Activated T-helper 2 cell treated with anti-CD3 and anti-CD28 coated beads, Interferon-gamma antibody, Interleukin-2, Interleukin-4, amounts not matched to agents 10 μg/mL and 5 μg/mL and 100 μg/mL, durations not matched to agents 14 hours and 24 hours and 36 hours (primary cell): ENCODE data around the gene ATG16L2. TPM values are rescaled to one million over a fixed set of nuclear protein-coding genes. Genes with fewer than 3 reads are reported as not detected.
"Not testable (repeated sequence)": the region's sequence is repeated elsewhere in the genome, so short reads cannot be mapped to it uniquely, and the experiment has no call there.

Experiments
- DNase-seq: peaks from one replicate; pipeline ENCODE4 v3.0.0; 2021; ENCODE audit warnings: low spot score
- H3K27ac Mint-ChIP-seq: one replicate; pipeline ENCODE4 v1.8.0; 2021; ENCODE audit warnings: mixed read lengths
- H3K27me3 Mint-ChIP-seq: one replicate; pipeline ENCODE4 v1.8.0; 2021; ENCODE audit warnings: low read depth, mixed read lengths
- H3K36me3 Mint-ChIP-seq: one replicate; pipeline ENCODE4 v1.8.0; 2021; ENCODE audit warnings: low read depth, mixed read lengths
- H3K4me1 Mint-ChIP-seq: one replicate; pipeline ENCODE4 v1.8.0; 2021; ENCODE audit warnings: low read depth, mixed read lengths
- H3K4me3 Mint-ChIP-seq: one replicate; pipeline ENCODE4 v1.8.0; 2021; ENCODE audit warnings: low read depth, mild to moderate bottlenecking, moderate library complexity, mixed read lengths
- H3K9me3 Mint-ChIP-seq: one replicate; pipeline ENCODE4 v1.8.0; 2021; ENCODE audit warnings: mixed read lengths
- intact Hi-C: fragments of 100-400 bp; cut with micrococcal nuclease; formaldehyde crosslinking; loops from one replicate; pipeline ENCODE4 v1.15.1; 2023
- total RNA-seq: library from RNA; stranded (reverse); gene quantifications from 2 replicates; pipeline ENCODE4 v1.2.3, GENCODE V29; 2022

The ATG16L2 gene
- total RNA-seq, 1 donor from 2014 or later, result 87.1 TPM

DNA sequence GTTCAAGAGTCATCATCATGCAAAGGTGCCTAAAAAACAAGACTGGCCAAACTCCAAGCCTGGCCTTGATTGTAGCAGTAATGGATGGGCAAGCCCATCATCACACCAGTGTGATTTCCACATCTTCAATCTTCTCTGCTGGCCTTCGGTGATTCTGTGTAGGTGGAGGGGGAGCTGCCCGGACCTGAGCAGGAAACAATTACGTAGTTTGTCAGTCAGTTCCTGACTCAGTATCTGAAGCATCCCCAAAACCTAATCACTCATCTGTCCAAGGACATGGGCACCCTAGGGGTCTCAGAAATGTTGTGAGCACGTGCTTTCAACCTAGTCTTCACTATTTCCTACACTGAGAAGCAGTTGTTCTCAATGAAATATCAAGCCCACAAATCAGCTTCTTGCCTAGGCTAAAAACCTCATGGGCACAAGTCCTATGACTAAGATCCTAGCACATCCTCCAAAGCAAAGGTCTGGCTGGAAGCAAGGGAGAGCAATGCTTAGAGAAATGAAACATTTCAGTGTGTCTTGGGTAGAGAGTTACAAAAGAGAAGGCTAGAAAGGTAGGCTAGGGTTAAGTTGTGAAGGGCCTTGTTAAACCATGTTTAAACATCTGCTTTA lies 24.6 kb downstream of the ATG16L2 start:
- Mint-ChIP-seq H3K27ac (no peak overlapping the region), H3K9me3 (no peaks in the 10 kb centered on the region), H3K27me3 (no peaks in the 10 kb centered on the region), H3K36me3 (peaks cover 49% of the 10 kb centered on the region), H3K4me1 (peaks cover 32% of the 10 kb centered on the region), H3K4me3 (no peak overlapping the region)
- no peak for DNase-seq
- intact Hi-C loops, result no loop called here

- H3K27me3 Mint-ChIP-seq, result no peaks in the 10 kb centered on the region
- H3K9me3 Mint-ChIP-seq, result no peaks in the 10 kb centered on the region
- no peak overlapping the region for H3K27ac Mint-ChIP-seq
- peaks cover 24% of the 10 kb centered on the region for H3K4me1 Mint-ChIP-seq
- H3K4me3 Mint-ChIP-seq, result no peak overlapping the region
- DNase-seq, result no peak
- intact Hi-C loops, result no loop called here
- peaks cover 51% of the 10 kb centered on the region for H3K36me3 Mint-ChIP-seq
These were observed 26.6 kb downstream of the ATG16L2 start for GRCh38 chr11:72840780-72841179.

DNA sequence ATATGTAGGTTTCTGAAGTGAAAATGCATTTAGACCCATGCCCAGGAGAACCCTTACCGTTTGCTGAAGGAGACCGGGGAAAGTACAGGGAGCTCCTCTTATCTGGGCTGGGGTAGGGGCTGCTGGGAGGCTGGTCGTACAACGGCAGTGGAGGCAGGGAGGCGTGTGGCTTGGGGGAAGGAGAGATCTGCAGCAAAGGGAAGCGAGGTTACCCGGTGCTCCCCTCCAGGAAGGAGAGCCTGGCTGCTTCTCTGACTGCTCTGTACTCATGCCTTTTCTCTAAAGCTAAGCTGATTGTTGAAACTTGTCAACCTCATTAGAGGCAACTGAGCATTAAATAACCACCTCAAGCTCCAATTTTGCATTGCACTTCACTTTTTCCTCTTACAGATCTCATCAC lies 27.2 kb downstream of the ATG16L2 start:
- no peak overlapping the region for H3K4me3 Mint-ChIP-seq
- peaks cover 24% of the 10 kb centered on the region for H3K4me1 Mint-ChIP-seq
- no peaks in the 10 kb centered on the region for H3K27me3 Mint-ChIP-seq
- DNase-seq, result no peak
- intact Hi-C loops, result no loop called here
- no peaks in the 10 kb centered on the region for H3K9me3 Mint-ChIP-seq
- H3K36me3 Mint-ChIP-seq, result peaks cover 51% of the 10 kb centered on the region
- no peak overlapping the region for H3K27ac Mint-ChIP-seq

DNA sequence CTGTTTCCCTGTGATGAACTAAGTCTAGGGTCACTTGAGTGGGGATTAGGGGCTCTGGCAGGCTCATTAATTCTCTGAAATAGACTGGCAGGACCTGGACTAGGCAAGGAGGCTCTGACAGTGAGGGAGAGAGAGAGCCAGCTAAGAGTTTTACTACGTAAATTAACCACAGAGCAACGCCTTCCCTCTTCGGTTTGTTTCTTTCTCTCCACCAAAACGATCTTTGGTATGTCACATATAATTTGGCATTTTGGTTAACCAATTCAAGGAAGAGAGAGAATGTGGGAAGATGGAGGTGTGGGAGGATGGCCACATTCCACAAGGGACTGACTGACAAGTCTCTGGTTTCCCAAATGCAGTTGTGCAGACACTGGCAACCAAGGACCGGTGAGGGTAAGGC lies 27.9 kb downstream of the ATG16L2 start:
- no peak overlapping the region for H3K4me3 Mint-ChIP-seq
- no peak overlapping the region for H3K27ac Mint-ChIP-seq
- H3K9me3 Mint-ChIP-seq, result no peaks in the 10 kb centered on the region
- intact Hi-C loops, result no loop called here
- H3K4me1 Mint-ChIP-seq, result peaks cover 24% of the 10 kb centered on the region
- no peak for DNase-seq
- H3K27me3 Mint-ChIP-seq, result no peaks in the 10 kb centered on the region
- peaks cover 50% of the 10 kb centered on the region for H3K36me3 Mint-ChIP-seq

- Mint-ChIP-seq H3K4me3 (no peak overlapping the region), H3K9me3 (no peaks in the 10 kb centered on the region), H3K27me3 (no peaks in the 10 kb centered on the region), H3K27ac (no peak overlapping the region), H3K4me1 (peaks cover 21% of the 10 kb centered on the region), H3K36me3 (peaks cover 49% of the 10 kb centered on the region)
- DNase-seq, result no peak
- intact Hi-C loops, result no loop called here
These were observed 28.6 kb downstream of the ATG16L2 start for GRCh38 chr11:72842653-72843330.

- peaks cover 12% of the 10 kb centered on the region for H3K4me1 Mint-ChIP-seq
- peaks cover 36% of the 10 kb centered on the region for H3K36me3 Mint-ChIP-seq
- intact Hi-C loops, result no loop called here
- no peaks in the 10 kb centered on the region for H3K9me3 Mint-ChIP-seq
- DNase-seq, result no peak
- H3K27ac Mint-ChIP-seq, result no peak overlapping the region
- no peaks in the 10 kb centered on the region for H3K27me3 Mint-ChIP-seq
- H3K4me3 Mint-ChIP-seq, result no peak overlapping the region
These were observed 30.1 kb downstream of the ATG16L2 start for GRCh38 chr11:72844356-72844755.

- Mint-ChIP-seq H3K4me1 (peaks cover 9% of the 10 kb centered on the region), H3K36me3 (peaks cover 10% of the 10 kb centered on the region), H3K4me3 (no peak overlapping the region), H3K27ac (no peak overlapping the region), H3K27me3 (no peaks in the 10 kb centered on the region), H3K9me3 (no peaks in the 10 kb centered on the region)
- no peak for DNase-seq
- intact Hi-C loops, result no loop called here
These were observed 34.7 kb downstream of the ATG16L2 start for GRCh38 chr11:72848846-72849466.

GRCh38 chr11:72850832-72851231 lies 36.6 kb downstream of the ATG16L2 start:
- DNase-seq, result no peak
- peaks cover 7% of the 10 kb centered on the region for H3K4me1 Mint-ChIP-seq
- no peaks in the 10 kb centered on the region for H3K27me3 Mint-ChIP-seq
- no peak overlapping the region for H3K4me3 Mint-ChIP-seq
- H3K36me3 Mint-ChIP-seq, result peaks cover 3% of the 10 kb centered on the region
- no peak overlapping the region for H3K27ac Mint-ChIP-seq
- H3K9me3 Mint-ChIP-seq, result no peaks in the 10 kb centered on the region
- intact Hi-C loops, result no loop called here

- H3K27ac Mint-ChIP-seq, result no peak overlapping the region
- no peak for DNase-seq
These were observed 37.5 kb downstream of the ATG16L2 start for GRCh38 chr11:72851726-72852125.

GRCh38 chr11:72856065-72856464 lies 41.9 kb downstream of the ATG16L2 start:
- peaks cover 4% of the 10 kb centered on the region for H3K36me3 Mint-ChIP-seq
- H3K4me1 Mint-ChIP-seq, result peaks cover 2% of the 10 kb centered on the region
- H3K4me3 Mint-ChIP-seq, result no peak overlapping the region
- intact Hi-C loops, result no loop called here
- DNase-seq, result no peak
- H3K9me3 Mint-ChIP-seq, result no peaks in the 10 kb centered on the region
- H3K27ac Mint-ChIP-seq, result no peak overlapping the region
- no peaks in the 10 kb centered on the region for H3K27me3 Mint-ChIP-seq

More at GRCh38 chr11:72851726-72852125, 37.5 kb downstream of the ATG16L2 start:
- H3K4me1 Mint-ChIP-seq, result peaks cover 7% of the 10 kb centered on the region
- H3K4me3 Mint-ChIP-seq, result no peak overlapping the region
- peaks cover 3% of the 10 kb centered on the region for H3K36me3 Mint-ChIP-seq
- no peaks in the 10 kb centered on the region for H3K9me3 Mint-ChIP-seq
- intact Hi-C loops, result no loop called here
- no peaks in the 10 kb centered on the region for H3K27me3 Mint-ChIP-seq

- no peak for DNase-seq
- Mint-ChIP-seq H3K27me3 (no peaks in the 10 kb centered on the region), H3K9me3 (no peaks in the 10 kb centered on the region), H3K36me3 (peaks cover 4% of the 10 kb centered on the region), H3K4me1 (no peaks in the 10 kb centered on the region), H3K4me3 (no peak overlapping the region), H3K27ac (no peak overlapping the region)
- intact Hi-C loops, result no loop called here
These were observed 42.5 kb downstream of the ATG16L2 start for GRCh38 chr11:72856551-72857345.

DNA sequence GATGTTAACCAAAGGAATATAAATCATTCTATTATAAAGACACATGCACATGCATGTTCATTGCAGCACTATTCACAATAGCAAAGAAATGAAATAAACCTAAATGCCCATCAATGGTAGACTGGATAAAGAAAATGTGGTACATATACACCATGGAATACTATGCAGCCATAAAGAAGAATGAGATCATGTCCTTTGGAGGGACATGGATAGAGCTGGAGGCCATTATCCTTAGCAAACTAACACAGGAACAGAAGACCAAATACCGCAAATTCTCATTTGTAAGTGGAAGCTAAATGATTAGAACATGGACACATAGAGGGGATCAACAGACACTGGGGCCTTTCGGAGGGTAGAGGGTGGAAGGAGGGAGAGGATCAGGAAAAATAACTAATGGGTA lies 44.1 kb downstream of the ATG16L2 start:
- H3K36me3 Mint-ChIP-seq, result not testable (repeated sequence)

DNA sequence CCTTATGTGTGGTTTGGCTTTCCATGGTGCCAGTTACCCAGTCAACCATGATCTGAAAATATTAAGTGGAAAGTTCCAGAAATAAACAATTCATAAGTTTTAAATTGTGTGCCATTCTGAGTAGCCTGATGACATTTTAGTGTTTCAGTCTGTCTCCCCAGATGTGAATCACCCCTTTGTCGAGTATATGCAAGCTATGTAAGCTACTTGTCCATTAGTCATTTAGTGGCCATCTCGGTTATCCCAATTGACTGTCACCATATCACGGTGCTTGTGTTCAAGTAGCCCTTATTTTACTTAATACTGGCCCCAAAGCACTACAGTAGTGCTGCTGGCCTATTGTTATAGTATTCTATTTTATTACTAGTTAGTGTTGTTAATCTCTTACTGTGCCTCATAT lies 44.9 kb downstream of the ATG16L2 start:
- no peaks in the 10 kb centered on the region for H3K9me3 Mint-ChIP-seq
- no peaks in the 10 kb centered on the region for H3K27me3 Mint-ChIP-seq
- H3K4me1 Mint-ChIP-seq, result peaks cover 3% of the 10 kb centered on the region
- H3K36me3 Mint-ChIP-seq, result peaks cover 4% of the 10 kb centered on the region
- no peak for DNase-seq
- H3K27ac Mint-ChIP-seq, result no peak overlapping the region
- intact Hi-C loops, result no loop called here
- H3K4me3 Mint-ChIP-seq, result no peak overlapping the region

More for the DNA sequence above, 44.1 kb downstream of the ATG16L2 start:
- H3K4me3 Mint-ChIP-seq, H3K27me3 Mint-ChIP-seq, DNase-seq, H3K27ac Mint-ChIP-seq, H3K9me3 Mint-ChIP-seq, intact Hi-C loops, H3K4me1 Mint-ChIP-seq: not testable (repeated sequence)
